Activated naive CD8-positive, alpha-beta T cell treated with anti-CD3 and anti-CD28 coated beads for 36 hours (primary cell): ENCODE measurements around the gene MAP7D2. TPM values are rescaled to one million over a fixed set of nuclear protein-coding genes. Genes with fewer than 3 reads are reported as not detected.

ENCODE experiments used
- DNase-seq: peaks from one replicate; pipeline ENCODE4 v3.0.0; 2021
- H3K27ac Mint-ChIP-seq: one replicate; pipeline ENCODE4 v1.8.0; 2022; ENCODE audit warnings: mild to moderate bottlenecking, moderate library complexity, mixed read lengths
- H3K27me3 Mint-ChIP-seq: one replicate; pipeline ENCODE4 v1.8.0; 2022; ENCODE audit warnings: mild to moderate bottlenecking, mixed read lengths
- H3K36me3 Mint-ChIP-seq: one replicate; pipeline ENCODE4 v1.8.0; 2021; ENCODE audit warnings: mild to moderate bottlenecking, mixed read lengths
- H3K4me1 Mint-ChIP-seq: one replicate; pipeline ENCODE4 v1.8.0; 2021; ENCODE audit warnings: mixed read lengths
- H3K4me3 Mint-ChIP-seq: one replicate; pipeline ENCODE4 v1.8.0; 2022; ENCODE audit warnings: mild to moderate bottlenecking, moderate library complexity, mixed read lengths
- H3K9me3 Mint-ChIP-seq: one replicate; pipeline ENCODE4 v1.8.0; 2022; ENCODE audit warnings: mixed read lengths
- total RNA-seq, 2 experiments: library from RNA; stranded (reverse); gene quantifications; one replicate each; pipeline ENCODE4 v1.2.3, GENCODE V29; 2021

The MAP7D2 gene
- total RNA-seq, 2 experiments from 2014 or later: 0.70 to 0.90 TPM

- Mint-ChIP-seq H3K27me3 (no peaks in the 10 kb centered on the region), H3K9me3 (no peaks in the 10 kb centered on the region), H3K27ac (no peak overlapping the region), H3K36me3 (no peaks in the 10 kb centered on the region), H3K4me3 (no peak overlapping the region), H3K4me1 (peaks cover 2% of the 10 kb centered on the region)
- DNase-seq: no peak
Measured at GRCh38 chrX:20067709-20068561, 48.8 kb downstream of the MAP7D2 start.

- Mint-ChIP-seq H3K36me3 (no peaks in the 10 kb centered on the region), H3K4me3 (no peak overlapping the region), H3K4me1 (peaks cover 2% of the 10 kb centered on the region), H3K9me3 (no peaks in the 10 kb centered on the region), H3K27me3 (no peaks in the 10 kb centered on the region), H3K27ac (no peak overlapping the region)
- no peak for DNase-seq
Measured at GRCh38 chrX:20066968-20067708, 49.6 kb downstream of the MAP7D2 start.

GRCh38 chrX:20063716-20064351, 52.9 kb downstream of the MAP7D2 start:
- no peak for DNase-seq
- Mint-ChIP-seq H3K9me3 (no peaks in the 10 kb centered on the region), H3K27me3 (peaks cover 3% of the 10 kb centered on the region), H3K36me3 (peaks cover 2% of the 10 kb centered on the region), H3K4me1 (peaks cover 5% of the 10 kb centered on the region), H3K27ac (no peak overlapping the region), H3K4me3 (no peak overlapping the region)

- Mint-ChIP-seq H3K36me3 (peaks cover 2% of the 10 kb centered on the region), H3K27ac (no peak overlapping the region), H3K4me3 (no peak overlapping the region), H3K9me3 (no peaks in the 10 kb centered on the region), H3K4me1 (peaks cover 5% of the 10 kb centered on the region), H3K27me3 (peaks cover 3% of the 10 kb centered on the region)
- no peak for DNase-seq
Measured at GRCh38 chrX:20063153-20063552, 53.6 kb downstream of the MAP7D2 start.

GRCh38 chrX:20061855-20062254, 54.9 kb downstream of the MAP7D2 start:
- peaks cover 3% of the 10 kb centered on the region for H3K27me3 Mint-ChIP-seq
- DNase-seq: no peak
- H3K4me3 Mint-ChIP-seq: no peak overlapping the region
- H3K27ac Mint-ChIP-seq: no peak overlapping the region
- peaks cover 2% of the 10 kb centered on the region for H3K36me3 Mint-ChIP-seq
- no peaks in the 10 kb centered on the region for H3K9me3 Mint-ChIP-seq
- peaks cover 4% of the 10 kb centered on the region for H3K4me1 Mint-ChIP-seq

GRCh38 chrX:20060961-20061748, 55.6 kb downstream of the MAP7D2 start:
- DNase-seq: no peak
- Mint-ChIP-seq H3K4me1 (peaks cover 4% of the 10 kb centered on the region), H3K27me3 (peaks cover 3% of the 10 kb centered on the region), H3K27ac (no peak overlapping the region), H3K9me3 (no peaks in the 10 kb centered on the region), H3K4me3 (no peak overlapping the region), H3K36me3 (peaks cover 2% of the 10 kb centered on the region)

GRCh38 chrX:20059467-20060128, 57.1 kb downstream of the MAP7D2 start:
- Mint-ChIP-seq H3K27me3 (peaks cover 3% of the 10 kb centered on the region), H3K4me3 (no peak overlapping the region), H3K4me1 (peaks cover 4% of the 10 kb centered on the region), H3K9me3 (no peaks in the 10 kb centered on the region), H3K36me3 (peaks cover 2% of the 10 kb centered on the region), H3K27ac (no peak overlapping the region)
- no peak for DNase-seq

- H3K36me3 Mint-ChIP-seq: peaks cover 2% of the 10 kb centered on the region
- DNase-seq: no peak
- peaks cover 3% of the 10 kb centered on the region for H3K27me3 Mint-ChIP-seq
- H3K9me3 Mint-ChIP-seq: no peaks in the 10 kb centered on the region
- H3K4me3 Mint-ChIP-seq: no peak overlapping the region
- no peak overlapping the region for H3K27ac Mint-ChIP-seq
- peaks cover 4% of the 10 kb centered on the region for H3K4me1 Mint-ChIP-seq
Measured at GRCh38 chrX:20057479-20057878, 59.2 kb downstream of the MAP7D2 start.

- Mint-ChIP-seq H3K4me3 (no peak overlapping the region), H3K27me3 (peaks cover 3% of the 10 kb centered on the region), H3K4me1 (peaks cover 4% of the 10 kb centered on the region), H3K9me3 (no peaks in the 10 kb centered on the region), H3K36me3 (peaks cover 2% of the 10 kb centered on the region), H3K27ac (no peak overlapping the region)
- no peak for DNase-seq
Measured at GRCh38 chrX:20056704-20057103, 60.0 kb downstream of the MAP7D2 start.

- Mint-ChIP-seq H3K4me1 (no peaks in the 10 kb centered on the region), H3K4me3 (no peak overlapping the region), H3K27ac (no peak overlapping the region), H3K36me3 (no peaks in the 10 kb centered on the region), H3K9me3 (no peaks in the 10 kb centered on the region), H3K27me3 (no peaks in the 10 kb centered on the region)
- no peak for DNase-seq
Measured at GRCh38 chrX:20053537-20053936, 63.2 kb downstream of the MAP7D2 start.

- Mint-ChIP-seq H3K9me3 (no peaks in the 10 kb centered on the region), H3K36me3 (no peaks in the 10 kb centered on the region), H3K27me3 (no peaks in the 10 kb centered on the region), H3K27ac (no peak overlapping the region), H3K4me1 (no peaks in the 10 kb centered on the region), H3K4me3 (no peak overlapping the region)
- DNase-seq: no peak
Measured at GRCh38 chrX:20046864-20047263, 69.8 kb downstream of the MAP7D2 start.

- Mint-ChIP-seq H3K27me3 (no peaks in the 10 kb centered on the region), H3K9me3 (no peaks in the 10 kb centered on the region), H3K4me3 (no peak overlapping the region), H3K27ac (no peak overlapping the region), H3K36me3 (no peaks in the 10 kb centered on the region), H3K4me1 (no peaks in the 10 kb centered on the region)
- DNase-seq: no peak
Measured at GRCh38 chrX:20046223-20046622, 70.5 kb downstream of the MAP7D2 start.

- Mint-ChIP-seq H3K9me3 (no peaks in the 10 kb centered on the region), H3K27me3 (no peaks in the 10 kb centered on the region), H3K36me3 (no peaks in the 10 kb centered on the region), H3K4me1 (no peaks in the 10 kb centered on the region), H3K27ac (no peak overlapping the region), H3K4me3 (no peak overlapping the region)
- DNase-seq: no peak
Measured at GRCh38 chrX:20042221-20042620, 74.5 kb downstream of the MAP7D2 start.

- Mint-ChIP-seq H3K4me1 (no peaks in the 10 kb centered on the region), H3K27ac (no peak overlapping the region), H3K4me3 (no peak overlapping the region), H3K27me3 (no peaks in the 10 kb centered on the region), H3K9me3 (no peaks in the 10 kb centered on the region), H3K36me3 (no peaks in the 10 kb centered on the region)
- DNase-seq: no peak
Measured at GRCh38 chrX:20038966-20039365, 77.7 kb downstream of the MAP7D2 start.
